Activated CD4-positive, alpha-beta T cell treated with anti-CD3 and anti-CD28 coated beads for 48 hours (primary cell): ENCODE data around the gene SLC22A13.
"Not testable (repeated sequence)": the region's sequence is repeated elsewhere in the genome, so short reads cannot be mapped to it uniquely, and the experiment has no call there.

Experiments used
- DNase-seq: peaks from one replicate; pipeline ENCODE4 v3.0.0-alpha.2; 2020

SLC22A13 gene

GRCh38 chr3:38265604-38266307 is at the start of gene SLC22A13:
Gene SLC22A13 (plus strand): TSS chr3:38265812. CDS start chr3:38265861, 49 bp downstream.
- no peak for DNase-seq

GRCh38 chr3:38219609-38220197 is 45.9 kb upstream of the SLC22A13 start:
- DNase-seq, result no peak

- DNase-seq, result no peak
Measured at GRCh38 chr3:38221005-38221404, 44.6 kb upstream of the SLC22A13 start.

GRCh38 chr3:38222032-38222634 is 43.5 kb upstream of the SLC22A13 start:
- no peak for DNase-seq

- no peak for DNase-seq
Measured at GRCh38 chr3:38224357-38224756, 41.3 kb upstream of the SLC22A13 start.

GRCh38 chr3:38226273-38226672 is 39.3 kb upstream of the SLC22A13 start:
- no peak for DNase-seq

GRCh38 chr3:38227989-38228388 is 37.6 kb upstream of the SLC22A13 start:
- DNase-seq, result no peak

GRCh38 chr3:38229036-38229435 is 36.6 kb upstream of the SLC22A13 start:
- no peak for DNase-seq

- DNase-seq, result no peak
Measured at GRCh38 chr3:38232701-38233100, 32.9 kb upstream of the SLC22A13 start.

- DNase-seq, result no peak
Measured at GRCh38 chr3:38235466-38235865, 30.1 kb upstream of the SLC22A13 start.

GRCh38 chr3:38238416-38239008 is 27.1 kb upstream of the SLC22A13 start:
- DNase-seq, result no peak

- not testable (repeated sequence) for DNase-seq
Measured at GRCh38 chr3:38242812-38243211, 22.8 kb upstream of the SLC22A13 start.

- no peak for DNase-seq
Measured at GRCh38 chr3:38245930-38246329, 19.7 kb upstream of the SLC22A13 start.

- DNase-seq, result no peak
Measured at GRCh38 chr3:38247366-38248035, 18.1 kb upstream of the SLC22A13 start.

- DNase-seq, result no peak
Measured at GRCh38 chr3:38250198-38250597, 15.4 kb upstream of the SLC22A13 start.

- no peak for DNase-seq
Measured at GRCh38 chr3:38251197-38251596, 14.4 kb upstream of the SLC22A13 start.

- no peak for DNase-seq
Measured at GRCh38 chr3:38253704-38254103, 11.9 kb upstream of the SLC22A13 start.

- no peak for DNase-seq
Measured at GRCh38 chr3:38254872-38255271, 10.7 kb upstream of the SLC22A13 start.

GRCh38 chr3:38255627-38256026 is 10.0 kb upstream of the SLC22A13 start:
- DNase-seq, result no peak

- no peak for DNase-seq
Measured at GRCh38 chr3:38257583-38257982, 8.0 kb upstream of the SLC22A13 start.

- no peak for DNase-seq
Measured at GRCh38 chr3:38260474-38260873, 5.1 kb upstream of the SLC22A13 start.

GRCh38 chr3:38264353-38264771 is 1.2 kb upstream of the SLC22A13 start:
- no peak for DNase-seq

GRCh38 chr3:38264779-38265178 is 833 bp upstream of the SLC22A13 start:
- no peak for DNase-seq
